ENCODE data around the gene SLC2A4RG. TPM values are rescaled to one million over a fixed set of nuclear protein-coding genes. Genes with fewer than 3 reads are reported as not detected.
A peak's percentile ranks its signal among the peaks of the same experiment; 100 is the strongest.
"Not testable (repeated sequence)": the region's sequence is repeated elsewhere in the genome, so short reads cannot be mapped to it uniquely, and the experiment has no call there.

SLC2A4RG gene
- total RNA-seq, 2 donors from 2014 or later = 47.9 to 71.0 TPM

DNA sequence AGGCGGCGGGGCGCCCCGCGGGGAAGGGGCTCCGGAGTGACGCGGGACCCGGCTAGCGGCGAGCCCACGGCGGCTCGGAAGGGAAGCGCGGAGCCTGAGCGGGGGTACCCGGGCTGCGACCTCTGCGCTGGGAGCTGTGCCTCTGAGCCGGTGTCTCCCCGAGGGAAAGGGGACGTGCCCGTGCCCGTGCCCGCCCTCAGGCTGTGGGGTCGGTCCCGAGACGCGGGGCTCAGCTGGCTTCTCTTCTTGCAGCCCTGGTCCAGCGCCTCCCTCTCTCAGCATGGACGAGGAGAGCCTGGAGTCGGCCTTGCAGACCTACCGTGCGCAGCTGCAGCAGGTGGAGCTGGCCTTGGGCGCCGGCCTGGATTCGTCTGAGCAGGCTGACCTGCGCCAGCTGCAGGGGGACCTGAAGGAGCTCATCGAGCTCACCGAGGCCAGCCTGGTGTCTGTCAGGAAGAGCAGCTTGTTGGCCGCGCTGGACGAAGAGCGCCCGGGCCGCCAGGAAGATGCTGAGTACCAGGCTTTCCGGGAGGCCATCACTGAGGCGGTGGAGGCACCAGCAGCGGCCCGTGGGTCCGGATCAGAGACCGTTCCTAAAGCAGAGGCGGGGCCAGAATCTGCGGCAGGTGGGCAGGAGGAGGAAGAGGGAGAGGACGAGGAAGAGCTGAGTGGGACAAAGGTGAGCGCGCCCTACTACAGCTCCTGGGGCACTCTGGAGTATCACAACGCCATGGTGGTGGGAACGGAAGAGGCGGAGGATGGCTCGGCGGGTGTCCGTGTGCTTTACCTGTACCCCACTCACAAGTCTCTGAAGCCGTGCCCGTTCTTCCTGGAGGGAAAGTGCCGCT lies 31.1 kb upstream of the SLC2A4RG start:
- intact Hi-C loops (cut with DNase I) = no loop called here
- DNase-seq (no peak), ATAC-seq (peak in 1 of 2 donors; percentile 3)

GRCh38 chr20:63709149-63709527 lies 30.4 kb upstream of the SLC2A4RG start:
- DNase-seq (no peak), ATAC-seq (no peak)
- intact Hi-C loops (cut with DNase I) = no loop called here

GRCh38 chr20:63711085-63711645 lies 28.4 kb upstream of the SLC2A4RG start:
- ATAC-seq = no peak
- intact Hi-C loops (cut with DNase I) = no loop called here

GRCh38 chr20:63712191-63712590 lies 27.4 kb upstream of the SLC2A4RG start:
- ATAC-seq (no peak), DNase-seq (no peak)
- intact Hi-C loops (cut with DNase I) = no loop called here

More at GRCh38 chr20:63711085-63711645, 28.4 kb upstream of the SLC2A4RG start:
- no peak for DNase-seq

GRCh38 chr20:63714858-63715257 lies 24.7 kb upstream of the SLC2A4RG start:
- ATAC-seq (no peak), DNase-seq (no peak)
- intact Hi-C loops (cut with DNase I) = no loop called here

DNA sequence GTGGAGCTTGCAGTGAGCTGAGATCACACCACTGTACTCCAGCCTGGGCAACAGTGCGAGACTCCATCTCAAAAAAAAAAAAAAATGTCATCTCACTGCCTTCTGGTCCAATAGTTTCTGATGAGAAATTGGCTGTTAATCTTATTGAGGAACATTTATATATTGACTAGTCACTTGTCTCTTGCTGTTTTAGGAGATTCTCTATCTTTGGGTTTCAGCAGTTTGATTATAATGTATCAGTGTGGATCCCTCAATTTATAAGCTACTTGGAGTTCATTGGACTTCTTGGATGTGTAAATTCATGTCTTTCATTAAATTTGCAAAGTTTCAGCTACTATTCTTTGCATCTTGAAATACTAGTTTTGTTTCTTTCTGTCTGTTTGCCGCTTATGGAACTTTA lies 20.6 kb upstream of the SLC2A4RG start:
- ATAC-seq (no peak), DNase-seq (no peak)
- intact Hi-C loops (cut with DNase I) = no loop called here

DNA sequence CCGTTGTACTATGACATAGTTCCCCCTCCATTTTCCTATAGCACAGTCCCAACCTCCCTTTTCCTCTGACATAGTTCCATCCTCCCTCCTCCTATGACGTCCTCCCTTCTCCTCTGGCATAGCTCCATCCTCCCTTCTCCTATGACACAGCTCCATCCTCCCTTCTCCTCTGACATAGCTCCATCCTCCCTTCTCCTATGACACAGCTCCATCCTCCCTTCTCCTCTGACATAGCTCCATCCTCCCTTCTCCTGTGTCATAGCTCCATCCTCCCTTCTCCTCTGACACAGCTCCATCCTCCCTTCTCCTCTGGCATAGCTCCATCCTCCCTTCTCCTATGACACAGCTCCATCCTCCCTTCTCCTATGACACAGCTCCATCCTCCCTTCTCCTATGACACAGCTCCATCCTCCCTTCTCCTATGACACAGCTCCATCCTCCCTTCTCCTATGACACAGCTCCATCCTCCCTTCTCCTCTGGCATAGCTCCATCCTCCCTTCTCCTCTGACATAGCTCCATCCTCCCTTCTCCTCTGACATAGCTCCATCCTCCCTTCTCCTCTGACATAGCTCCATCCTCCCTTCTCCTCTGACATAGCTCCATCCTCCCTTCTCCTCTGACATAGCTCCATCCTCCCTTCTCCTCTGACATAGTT lies 16.5 kb upstream of the SLC2A4RG start:
- intact Hi-C loops (cut with DNase I); ATAC-seq; DNase-seq: not testable (repeated sequence)

GRCh38 chr20:63730189-63730733 lies 9.3 kb upstream of the SLC2A4RG start:
- DNase-seq; intact Hi-C loops (cut with DNase I); ATAC-seq: not testable (repeated sequence)

DNA sequence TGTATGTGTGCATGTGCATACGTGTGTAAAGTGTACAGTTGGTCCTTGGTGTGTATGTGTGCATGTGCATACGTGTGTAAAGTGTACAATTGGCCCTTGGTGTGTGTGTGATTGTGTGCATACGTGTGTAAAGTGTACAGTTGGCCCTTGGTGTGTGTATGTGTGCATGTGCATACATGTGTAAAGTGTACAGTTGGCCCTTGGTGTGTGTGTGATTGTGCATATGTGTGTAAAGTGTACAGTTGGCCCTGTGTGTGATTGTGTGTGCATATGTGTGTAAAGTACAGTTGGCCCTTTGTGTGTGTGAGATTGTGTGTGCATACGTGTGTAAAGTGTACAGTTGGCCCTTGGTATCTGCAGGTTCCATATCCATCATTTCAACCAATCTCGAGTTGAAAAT lies 8.2 kb upstream of the SLC2A4RG start:
- ATAC-seq (no peak), DNase-seq (no peak)
- intact Hi-C loops (cut with DNase I) = no loop called here

GRCh38 chr20:63732118-63733095 lies 7.2 kb upstream of the SLC2A4RG start:
- ATAC-seq = no peak
- DNase-seq = no peak
- intact Hi-C loops (cut with DNase I) = no loop called here

DNA sequence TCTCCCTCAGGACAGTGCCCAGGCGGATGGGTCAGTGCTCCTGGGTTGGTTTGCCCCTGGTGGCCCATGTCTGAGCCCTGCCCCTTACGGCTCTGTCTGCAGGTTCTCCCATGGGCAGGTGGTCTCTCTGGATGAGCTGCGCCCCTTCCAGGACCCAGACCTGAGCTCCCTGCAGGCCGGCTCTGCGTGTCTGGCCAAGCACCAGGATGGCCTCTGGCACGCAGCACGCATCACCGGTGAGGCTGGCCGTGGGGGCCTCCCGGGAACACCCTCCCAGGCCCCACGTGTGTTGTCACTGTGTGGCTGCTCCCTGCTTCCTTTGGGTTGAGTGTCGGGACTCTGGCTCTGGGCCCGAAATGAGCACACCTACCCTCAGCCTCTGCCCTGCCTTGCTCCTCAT lies 6.5 kb upstream of the SLC2A4RG start:
- intact Hi-C loops (cut with DNase I) = no loop called here
- no peak for DNase-seq
- no peak for ATAC-seq

DNA sequence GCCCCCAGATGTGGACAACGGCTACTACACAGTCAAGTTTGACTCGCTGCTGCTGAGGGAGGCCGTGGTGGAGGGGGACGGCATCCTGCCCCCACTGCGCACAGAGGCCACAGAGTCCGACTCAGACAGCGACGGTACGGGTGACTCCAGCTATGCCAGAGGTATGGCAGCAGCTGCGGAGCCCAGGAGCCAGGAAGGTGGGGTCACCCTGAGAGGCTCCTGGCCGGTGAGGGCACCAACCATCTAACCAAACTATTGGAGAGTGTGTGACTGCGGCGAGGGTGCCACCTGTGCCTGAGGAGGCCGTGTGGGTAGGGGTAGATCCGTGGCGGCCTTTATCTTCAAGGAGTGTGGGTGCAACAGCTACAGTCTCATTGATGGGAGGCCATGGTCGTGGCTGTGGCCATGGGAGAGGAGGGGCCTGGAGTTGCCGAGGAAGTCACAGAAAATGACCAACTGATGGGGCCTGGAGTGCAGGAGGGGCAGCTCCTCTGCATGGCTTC lies 5.9 kb upstream of the SLC2A4RG start:
- DNase-seq (no peak), ATAC-seq (no peak)
- intact Hi-C loops (cut with DNase I) = no loop called here

DNA sequence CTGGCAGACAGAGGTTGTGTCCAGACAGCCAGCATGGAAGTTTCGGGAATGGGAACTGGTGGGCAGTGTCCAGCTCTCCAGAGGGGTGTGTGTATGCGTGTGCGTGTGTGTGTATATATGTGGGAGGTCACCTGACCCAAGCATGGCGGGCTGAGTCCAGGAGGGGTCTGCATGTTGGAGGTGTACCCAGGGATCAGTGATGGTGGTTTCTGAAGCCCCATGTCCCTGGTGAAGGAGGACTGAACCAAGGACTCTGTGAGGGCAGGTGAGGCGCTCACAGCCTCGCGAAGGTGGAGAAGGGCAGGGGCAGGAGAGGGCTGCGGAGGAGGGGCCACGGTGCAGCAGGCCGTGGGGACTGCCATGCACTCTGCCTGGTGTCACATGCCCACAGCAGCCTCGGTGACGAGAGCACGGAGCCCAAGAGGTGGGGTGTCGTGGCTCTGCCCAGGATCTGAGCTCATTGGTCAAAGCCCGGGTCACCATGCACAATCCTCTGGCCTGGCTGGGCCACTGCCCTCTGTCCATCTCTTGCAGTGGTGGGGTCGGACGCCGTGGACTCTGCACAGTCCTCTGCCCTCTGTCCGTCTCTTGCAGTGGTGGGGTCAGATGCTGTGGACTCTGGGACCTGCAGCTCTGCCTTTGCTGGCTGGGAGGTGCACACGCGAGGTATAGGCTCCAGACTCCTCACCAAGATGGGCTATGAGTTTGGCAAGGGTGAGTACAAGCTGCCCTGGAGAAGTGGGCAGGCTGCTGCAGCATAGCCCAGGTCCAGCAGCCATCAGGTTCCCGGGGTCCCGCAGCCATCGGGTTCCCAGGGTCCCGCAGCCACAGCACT lies 5.2 kb upstream of the SLC2A4RG start:
- intact Hi-C loops (cut with DNase I) = no loop called here
- ATAC-seq (no peak), DNase-seq (no peak)

- intact Hi-C loops (cut with DNase I) = no loop called here
Observed at GRCh38 chr20:63734946-63735858, 4.4 kb upstream of the SLC2A4RG start.

DNA sequence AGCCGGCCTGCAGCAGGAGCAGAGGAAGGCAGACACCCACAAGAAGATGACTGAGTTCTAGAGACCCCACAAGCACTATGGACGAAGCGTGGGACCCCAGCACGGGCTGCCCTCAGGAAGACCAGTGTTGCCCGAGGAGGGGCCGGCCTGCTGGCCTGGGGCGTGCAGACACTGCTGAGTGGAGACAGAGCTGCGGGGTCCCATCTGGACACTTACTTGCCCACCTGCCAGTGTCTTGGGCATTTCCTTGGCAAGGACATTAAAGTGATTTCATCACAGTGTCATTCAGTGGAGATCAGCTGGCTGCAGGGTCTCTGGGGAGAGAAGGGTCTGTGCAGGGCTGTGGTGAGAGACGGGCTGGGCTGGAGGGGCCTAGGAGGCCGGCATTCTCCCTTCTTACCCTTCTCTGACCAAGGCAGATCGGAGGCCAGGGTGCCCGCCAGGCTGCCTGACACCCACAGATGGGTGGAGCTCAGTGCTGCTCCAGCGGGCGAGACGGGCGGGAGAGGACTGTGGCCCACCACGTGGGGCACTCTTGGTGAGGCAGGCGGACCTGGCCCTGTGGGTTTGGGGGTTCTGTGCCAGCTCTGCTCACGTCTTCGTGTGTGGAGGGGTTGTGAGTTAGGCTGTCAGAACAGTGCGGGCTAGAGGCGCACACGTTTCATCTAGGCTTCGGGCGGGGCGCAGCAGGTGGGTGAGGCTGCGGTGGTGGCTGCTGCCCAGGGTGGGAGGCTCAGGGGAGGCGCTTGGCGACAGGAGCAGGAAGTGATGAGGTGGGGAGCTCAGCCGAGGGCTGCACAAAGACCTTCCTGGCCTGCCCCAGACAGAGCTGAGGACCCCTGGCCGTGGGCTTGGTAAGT lies 3.5 kb upstream of the SLC2A4RG start, which contains the start of gene LIME1:
LIME1 (plus strand) TSS at position 806 of the 860 bp plus-strand sequence. CDS start 886 bp downstream, outside the sequence.
- DNase-seq = no peak
- no peak for ATAC-seq
- intact Hi-C loops (cut with DNase I) = no loop called here

More at GRCh38 chr20:63734946-63735858, 4.4 kb upstream of the SLC2A4RG start:
- DNase-seq (no peak), ATAC-seq (no peak)

Data from left cardiac atrium (tissue), 4 donors.